GM18519 (cell line): Measurements from ENCODE around the gene FABP6.
"Not testable (repeated sequence)": the region's sequence is repeated elsewhere in the genome, so short reads cannot be mapped to it uniquely, and the experiment has no call there.

Experiments used
- ATAC-seq: cut with Tn5 transposase; IDR thresholded peaks from one replicate; pipeline ENCODE4 v1.9.1; 2021; ENCODE audit warnings: mild to moderate bottlenecking, moderate library complexity; ENCODE audit not compliant: unreplicated experiment, low FRiP score

Gene FABP6

DNA sequence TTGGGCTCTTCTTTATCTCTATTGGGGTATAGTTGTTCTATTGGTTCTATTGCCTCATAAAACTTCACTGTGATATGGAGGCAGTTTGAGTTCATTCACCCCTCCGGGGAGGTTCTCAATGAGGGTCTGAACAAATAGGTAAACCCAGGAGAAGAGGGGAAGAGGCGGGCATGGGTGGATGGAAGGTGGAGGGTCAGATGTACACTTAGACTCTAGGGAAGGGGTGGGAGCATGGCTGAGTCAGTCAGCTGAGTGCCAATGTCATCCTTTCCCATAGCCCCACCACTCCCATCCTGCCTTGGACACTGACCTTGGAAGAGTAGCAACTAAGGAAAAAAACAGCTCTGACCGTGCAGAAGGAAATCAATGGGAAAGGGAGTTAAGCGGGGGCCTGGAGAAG is 9.9 kb upstream of the FABP6 start:
- no peak for ATAC-seq

DNA sequence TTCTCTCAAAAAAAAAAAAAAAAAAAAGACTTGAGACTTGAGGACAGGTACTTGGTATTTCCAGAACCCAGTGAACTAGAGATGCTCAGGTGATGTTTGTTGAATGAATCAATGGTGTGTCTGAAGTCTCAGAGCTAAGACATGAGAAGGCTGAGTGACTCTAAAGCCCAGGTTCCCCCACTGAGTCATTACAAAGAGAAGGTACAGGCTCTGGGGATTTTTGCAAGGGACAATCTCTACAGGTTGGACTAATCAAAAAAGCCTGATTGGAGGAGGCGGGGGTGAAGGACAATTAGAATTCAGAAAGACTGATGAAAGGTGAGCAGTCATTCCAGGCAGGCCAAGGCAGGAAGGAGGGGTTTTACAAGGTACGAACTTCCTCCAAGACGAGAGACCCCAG is 8.2 kb upstream of the FABP6 start:
- no peak for ATAC-seq

- no peak for ATAC-seq
Measured at GRCh38 chr5:160227012-160227411, 2.3 kb upstream of the FABP6 start.

DNA sequence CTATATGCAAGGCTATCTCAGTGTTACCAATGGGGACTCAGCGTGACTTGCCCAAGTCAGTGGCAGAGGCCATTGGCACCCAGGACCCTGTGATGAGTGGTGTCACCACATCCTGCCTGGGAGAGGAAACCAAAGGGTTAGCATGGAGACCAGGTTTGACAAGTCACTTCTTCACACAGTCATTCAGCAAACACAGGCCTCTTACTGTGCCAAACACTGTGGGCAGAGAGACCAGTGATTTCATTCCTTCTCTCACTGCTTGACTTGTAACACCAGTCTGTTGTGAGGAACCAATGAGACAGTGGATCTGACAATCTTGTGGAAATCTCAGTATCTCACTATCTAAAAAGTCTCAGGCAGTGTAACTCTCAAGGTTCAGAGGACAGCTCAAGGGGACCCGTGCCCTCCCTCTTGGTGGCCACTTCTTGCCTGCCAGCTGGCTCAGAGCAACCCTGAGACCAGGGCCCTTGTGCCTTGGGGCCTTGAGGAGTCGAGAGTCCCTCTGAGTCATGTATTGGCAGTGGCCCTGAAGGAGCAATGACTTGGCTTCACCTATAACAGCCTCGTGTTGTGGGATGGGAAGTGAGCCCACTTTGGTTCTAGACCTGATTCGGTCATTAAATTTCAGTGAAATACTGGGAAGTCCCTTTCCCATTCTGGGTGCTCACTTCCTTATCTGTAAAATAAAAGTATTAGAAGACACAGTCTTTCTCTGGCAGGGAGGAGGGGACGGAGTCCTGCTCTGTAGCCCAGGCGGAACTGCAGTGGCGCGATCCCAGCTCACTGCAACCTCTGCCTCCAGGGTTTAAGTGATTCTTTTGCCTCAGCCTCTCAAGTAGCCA is 1.6 kb downstream of the FABP6 start:
- ATAC-seq = peak; percentile 43

DNA sequence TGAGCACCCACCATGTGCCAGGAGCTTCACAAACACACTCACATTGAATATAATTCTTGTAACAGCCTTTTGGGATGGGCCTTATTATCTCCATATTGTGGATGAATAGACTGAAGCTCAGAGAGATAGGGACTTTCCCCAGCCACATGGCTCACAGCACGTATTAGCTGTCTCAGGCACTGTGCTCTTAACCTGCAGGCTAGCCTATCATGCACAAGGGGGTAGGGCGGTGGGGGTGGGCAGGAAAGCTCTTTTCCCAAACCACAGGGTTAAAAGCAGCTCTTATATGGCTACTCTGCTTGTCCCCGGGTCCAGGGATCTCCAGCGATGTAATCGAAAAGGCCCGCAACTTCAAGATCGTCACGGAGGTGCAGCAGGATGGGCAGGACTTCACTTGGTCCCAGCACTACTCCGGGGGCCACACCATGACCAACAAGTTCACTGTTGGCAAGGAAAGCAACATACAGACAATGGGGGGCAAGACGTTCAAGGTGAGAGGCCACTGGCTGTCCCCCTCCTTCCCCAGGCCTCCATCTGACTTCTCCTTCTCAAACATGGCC is 2.6 kb downstream of the FABP6 start:
- no peak for ATAC-seq

- peak; percentile 35 for ATAC-seq
Measured at GRCh38 chr5:160233215-160233614, 3.9 kb downstream of the FABP6 start.

GRCh38 chr5:160235731-160236130 is 6.4 kb downstream of the FABP6 start:
- no peak for ATAC-seq

DNA sequence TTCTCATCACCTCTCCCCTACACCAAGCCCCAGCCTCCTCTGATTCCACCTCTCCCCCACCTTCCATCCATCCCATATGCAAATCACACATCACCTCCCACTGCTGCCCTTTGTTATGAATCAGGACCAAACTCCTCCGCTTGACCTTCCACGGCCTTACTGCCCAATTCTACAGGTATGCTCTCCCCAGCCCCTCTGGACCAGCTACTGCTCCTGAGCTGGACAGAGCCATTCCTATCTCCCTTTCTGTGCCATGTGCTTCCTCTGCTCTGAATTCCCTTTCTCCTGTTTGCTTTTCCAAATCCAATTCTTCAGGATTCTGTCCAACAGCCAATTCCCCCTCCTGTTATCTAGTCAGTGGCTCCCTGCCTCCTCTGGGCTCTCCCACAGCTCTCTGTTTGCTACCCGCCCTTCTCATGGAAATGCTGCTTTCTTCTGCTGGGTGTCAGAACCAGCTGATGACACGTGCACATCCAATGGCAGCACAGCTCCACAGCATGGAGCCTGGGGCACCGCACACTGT is 8.3 kb downstream of the FABP6 start:
- no peak for ATAC-seq

DNA sequence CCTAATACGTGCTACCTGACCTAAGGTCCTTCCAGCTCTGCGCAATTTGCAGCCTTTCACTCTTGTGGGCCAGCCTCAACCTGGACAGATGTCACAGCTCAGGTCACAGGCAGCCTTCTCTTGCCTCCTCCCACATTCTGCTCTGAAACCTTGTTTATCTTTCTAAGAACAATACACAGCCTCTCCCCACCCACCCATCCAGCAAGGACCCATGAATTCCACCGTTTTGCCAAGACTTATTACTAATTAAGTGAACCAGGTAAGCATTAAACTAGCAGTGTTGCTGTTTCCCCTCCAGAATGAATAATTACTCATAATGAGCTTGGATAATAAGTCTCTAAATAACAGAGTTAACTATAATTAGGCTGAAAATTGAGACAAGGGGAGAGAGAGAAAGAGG is 11.0 kb downstream of the FABP6 start:
- no peak for ATAC-seq

DNA sequence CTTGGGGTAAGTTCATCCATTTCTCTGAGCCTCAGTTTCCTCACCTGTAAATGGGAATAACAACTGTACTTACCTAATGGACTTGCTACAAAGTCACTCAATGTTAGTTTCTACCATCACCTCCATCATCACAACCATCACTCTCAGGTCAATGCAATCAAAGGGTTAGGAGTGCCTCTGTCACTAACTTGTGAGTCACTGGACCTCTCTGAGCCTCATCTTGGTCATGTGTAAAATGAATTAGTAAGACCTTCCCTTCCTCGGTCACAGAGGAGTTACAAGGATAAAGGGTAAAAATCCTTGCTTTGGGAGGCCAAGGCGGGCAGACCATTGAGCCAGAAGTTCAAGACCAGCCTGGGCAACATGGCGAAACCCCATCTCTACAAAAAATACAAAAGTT is 12.8 kb downstream of the FABP6 start:
- ATAC-seq = no peak

GRCh38 chr5:160245506-160246086 is 16.3 kb downstream of the FABP6 start:
- ATAC-seq = no peak

GRCh38 chr5:160249570-160249969 is 20.3 kb downstream of the FABP6 start:
- not testable (repeated sequence) for ATAC-seq

GRCh38 chr5:160250226-160250625 is 20.9 kb downstream of the FABP6 start:
- no peak for ATAC-seq

DNA sequence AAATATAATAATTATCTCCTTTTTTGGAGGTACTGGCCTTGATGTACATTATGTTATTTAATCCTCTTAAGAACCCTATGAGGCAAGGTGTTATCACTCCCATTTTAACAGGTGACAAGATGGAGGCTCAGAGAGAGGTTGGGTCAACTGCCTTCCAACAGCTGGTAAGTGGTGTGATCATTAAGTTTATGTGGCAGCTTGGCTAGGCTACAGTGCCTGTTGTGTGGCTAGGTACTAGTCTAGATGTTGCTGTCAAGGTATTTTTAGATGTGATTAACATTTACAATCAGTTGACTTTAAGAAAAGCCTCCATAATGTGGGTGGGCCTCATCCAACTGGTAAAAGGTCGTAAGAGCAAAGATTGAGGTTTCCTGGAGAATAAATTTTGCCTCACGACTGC is 21.5 kb downstream of the FABP6 start:
- ATAC-seq = no peak

- no peak for ATAC-seq
Measured at GRCh38 chr5:160251406-160252155, 22.3 kb downstream of the FABP6 start.

- no peak for ATAC-seq
Measured at GRCh38 chr5:160252916-160253315, 23.6 kb downstream of the FABP6 start.

GRCh38 chr5:160253441-160253840 is 24.1 kb downstream of the FABP6 start:
- ATAC-seq = no peak

DNA sequence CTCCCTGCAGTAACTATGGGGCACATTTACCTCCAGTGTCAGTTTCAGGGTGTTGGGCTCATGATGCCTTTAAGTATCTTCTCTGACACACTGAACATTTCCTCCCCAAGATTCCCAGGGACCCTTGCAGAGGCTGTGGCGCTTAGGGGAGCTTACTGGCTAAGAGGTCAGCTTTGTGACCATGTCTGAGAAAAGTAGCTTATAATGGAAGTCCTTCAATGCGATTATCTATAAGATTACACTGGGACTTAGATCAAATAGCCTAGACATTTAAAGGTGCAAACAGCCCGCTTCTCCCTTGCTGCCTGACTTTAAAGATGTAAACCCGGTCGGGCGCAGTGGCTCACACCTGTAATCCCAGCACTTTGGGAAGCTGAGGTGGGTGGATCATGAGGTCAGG is 25.4 kb downstream of the FABP6 start:
- no peak for ATAC-seq

DNA sequence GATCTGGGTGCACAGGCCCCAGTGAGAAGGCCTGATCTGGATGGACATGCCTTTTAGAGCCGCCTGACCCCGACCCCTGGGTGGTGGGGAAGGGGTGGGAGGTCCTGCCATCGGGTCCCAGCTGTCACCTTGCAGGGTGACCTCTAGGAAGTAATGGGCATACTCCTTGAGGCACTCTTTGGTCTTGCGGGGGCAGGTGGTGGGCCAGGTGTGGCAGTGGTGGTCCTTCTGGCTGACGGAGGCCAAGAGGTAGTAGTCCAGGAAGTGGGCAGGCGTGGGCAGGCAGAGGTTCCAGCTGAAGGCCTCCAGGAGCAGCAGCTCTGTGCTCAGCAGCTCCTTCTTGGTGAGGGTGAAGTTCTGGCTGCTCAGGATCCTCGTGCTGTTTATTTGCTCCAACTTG is 30.0 kb downstream of the FABP6 start:
- ATAC-seq = no peak

- ATAC-seq = no peak
Measured at GRCh38 chr5:160260006-160260775, 30.9 kb downstream of the FABP6 start.
